Measurements from ENCODE around the gene PCMT1. TPM values are rescaled to one million over a fixed set of nuclear protein-coding genes. Genes with fewer than 3 reads are reported as not detected.

The PCMT1 gene
- total and polyA plus RNA-seq, 9 of the 15 experiments (the other 6 are each of a cell fraction or from before 2014, with no cell fraction given), result 217 to 541 (median 327) TPM

DNA sequence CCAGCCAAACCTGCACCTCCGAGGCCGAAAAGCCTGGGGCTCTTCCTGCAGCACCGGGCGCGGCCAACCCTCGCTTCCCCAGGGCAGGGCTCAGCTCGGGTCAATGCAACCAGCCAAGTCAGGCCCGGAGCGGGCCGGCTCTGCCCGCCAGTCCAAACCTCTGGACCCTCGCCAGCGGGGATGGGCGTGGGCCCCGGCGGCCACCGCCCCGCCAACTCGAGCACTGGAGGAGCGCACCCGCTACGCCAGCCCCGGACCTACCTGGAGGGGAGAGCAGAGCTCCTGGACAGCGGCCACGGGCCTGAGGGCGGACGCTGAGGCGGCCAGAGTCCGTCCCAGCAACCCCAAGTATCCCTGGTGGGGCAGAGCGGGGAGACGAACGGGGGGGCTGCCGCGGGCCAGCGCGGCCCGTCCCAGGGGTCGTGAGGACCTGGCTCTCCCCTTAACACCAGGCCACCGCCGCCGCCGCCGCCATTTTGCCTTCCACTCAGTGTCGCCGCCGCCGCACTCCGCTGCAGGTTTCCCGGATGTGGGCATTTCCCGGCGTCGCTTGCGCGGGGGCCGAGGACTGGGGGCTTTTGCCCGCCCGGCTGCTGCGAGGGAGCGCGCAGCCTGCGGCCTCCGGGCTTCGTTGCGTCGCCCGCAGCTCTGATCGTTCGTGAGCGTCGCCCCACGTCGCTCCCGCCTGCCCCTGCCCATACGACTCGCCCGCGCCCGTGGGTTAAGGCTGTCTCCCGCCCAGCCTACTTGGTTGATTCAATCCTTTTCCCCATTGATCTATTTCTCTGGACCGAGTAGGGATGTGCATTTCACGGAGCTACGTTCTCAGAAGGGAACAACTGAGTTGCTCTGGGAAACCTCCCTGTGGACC lies 31.7 kb upstream of the PCMT1 start, which contains the start of gene LATS1 (continued):
- TF ChIP-seq FIP1L1 (IDR thresholded peaks at IDR 0.05; ENCODE audit: low read depth, low read length, poor library complexity, severe bottlenecking) (peak; percentile 86), SLC30A9 (CRISPR knock-in tag; IDR thresholded peaks at IDR 0.05) (no peak), NR3C1 (CRISPR knock-in tag; IDR thresholded peaks at IDR 0.05) (peak; percentile 95), ZNF232 (CRISPR knock-in tag; IDR thresholded peaks at IDR 0.05) (peak; percentile 92; the same call in 1 of the 2 replicates), MYC (IDR thresholded peaks at IDR 0.05; ENCODE audit: low read depth, low read length) (peak; percentile 69; the same call in 1 of the 2 replicates), MYC (CRISPR knock-in tag; IDR thresholded peaks at IDR 0.05; ENCODE audit: borderline replicate concordance, low read depth) (peak; percentile 78; the same call in 1 of the 2 replicates), BRD9 (IDR thresholded peaks at IDR 0.05; ENCODE audit: low read depth, partially characterized antibody) (no peak), HDGF (IDR thresholded peaks at IDR 0.05) (no peak), NFXL1 (CRISPR knock-in tag; IDR thresholded peaks at IDR 0.05) (no peak), ZNF589 (CRISPR knock-in tag; IDR thresholded peaks at IDR 0.05; ENCODE audit: low read depth) (peak; percentile 75; the same call in 1 of the 2 replicates), YY1 (IDR thresholded peaks at IDR 0.05; ENCODE audit: borderline replicate concordance in 1 of 3, control insufficient read depth in 1 of 3, extremely low read depth in 1 of 3, insufficient read depth in 3 of 3, insufficient read length in 1 of 3, insufficient replicate concordance in 2 of 3, low read depth in 1 of 3, low read length in 2 of 3) (peak; percentile 91 to 98 (median 97))
- TF ChIP-seq, protein P1, sequence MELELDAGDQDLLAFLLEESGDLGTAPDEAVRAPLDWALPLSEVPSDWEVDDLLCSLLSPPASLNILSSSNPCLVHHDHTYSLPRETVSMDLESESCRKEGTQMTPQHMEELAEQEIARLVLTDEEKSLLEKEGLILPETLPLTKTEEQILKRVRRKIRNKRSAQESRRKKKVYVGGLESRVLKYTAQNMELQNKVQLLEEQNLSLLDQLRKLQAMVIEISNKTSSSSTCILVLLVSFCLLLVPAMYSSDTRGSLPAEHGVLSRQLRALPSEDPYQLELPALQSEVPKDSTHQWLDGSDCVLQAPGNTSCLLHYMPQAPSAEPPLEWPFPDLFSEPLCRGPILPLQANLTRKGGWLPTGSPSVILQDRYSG (tag; conservative IDR thresholded peaks at IDR 0.05; ENCODE audit: low read depth), result no peak
- TF ChIP-seq, protein P2, sequence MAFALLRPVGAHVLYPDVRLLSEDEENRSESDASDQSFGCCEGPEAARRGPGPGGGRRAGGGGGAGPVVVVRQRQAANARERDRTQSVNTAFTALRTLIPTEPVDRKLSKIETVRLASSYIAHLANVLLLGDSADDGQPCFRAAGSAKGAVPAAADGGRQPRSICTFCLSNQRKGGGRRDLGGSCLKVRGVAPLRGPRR (CRISPR knock-in tag; IDR thresholded peaks at IDR 0.05), result 0 out of 2 replicates have a peak, but pooled peaks have one; percentile 16
- TF ChIP-seq, protein P3, sequence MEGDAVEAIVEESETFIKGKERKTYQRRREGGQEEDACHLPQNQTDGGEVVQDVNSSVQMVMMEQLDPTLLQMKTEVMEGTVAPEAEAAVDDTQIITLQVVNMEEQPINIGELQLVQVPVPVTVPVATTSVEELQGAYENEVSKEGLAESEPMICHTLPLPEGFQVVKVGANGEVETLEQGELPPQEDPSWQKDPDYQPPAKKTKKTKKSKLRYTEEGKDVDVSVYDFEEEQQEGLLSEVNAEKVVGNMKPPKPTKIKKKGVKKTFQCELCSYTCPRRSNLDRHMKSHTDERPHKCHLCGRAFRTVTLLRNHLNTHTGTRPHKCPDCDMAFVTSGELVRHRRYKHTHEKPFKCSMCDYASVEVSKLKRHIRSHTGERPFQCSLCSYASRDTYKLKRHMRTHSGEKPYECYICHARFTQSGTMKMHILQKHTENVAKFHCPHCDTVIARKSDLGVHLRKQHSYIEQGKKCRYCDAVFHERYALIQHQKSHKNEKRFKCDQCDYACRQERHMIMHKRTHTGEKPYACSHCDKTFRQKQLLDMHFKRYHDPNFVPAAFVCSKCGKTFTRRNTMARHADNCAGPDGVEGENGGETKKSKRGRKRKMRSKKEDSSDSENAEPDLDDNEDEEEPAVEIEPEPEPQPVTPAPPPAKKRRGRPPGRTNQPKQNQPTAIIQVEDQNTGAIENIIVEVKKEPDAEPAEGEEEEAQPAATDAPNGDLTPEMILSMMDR (IDR thresholded peaks at IDR 0.05 in 2 of 3, conservative IDR thresholded peaks at IDR 0.05 in 1 of 3; ENCODE audit: insufficient read depth in 2 of 3, low read depth in 1 of 3, low read length in 3 of 3), result no peak
- TF ChIP-seq, protein P4, sequence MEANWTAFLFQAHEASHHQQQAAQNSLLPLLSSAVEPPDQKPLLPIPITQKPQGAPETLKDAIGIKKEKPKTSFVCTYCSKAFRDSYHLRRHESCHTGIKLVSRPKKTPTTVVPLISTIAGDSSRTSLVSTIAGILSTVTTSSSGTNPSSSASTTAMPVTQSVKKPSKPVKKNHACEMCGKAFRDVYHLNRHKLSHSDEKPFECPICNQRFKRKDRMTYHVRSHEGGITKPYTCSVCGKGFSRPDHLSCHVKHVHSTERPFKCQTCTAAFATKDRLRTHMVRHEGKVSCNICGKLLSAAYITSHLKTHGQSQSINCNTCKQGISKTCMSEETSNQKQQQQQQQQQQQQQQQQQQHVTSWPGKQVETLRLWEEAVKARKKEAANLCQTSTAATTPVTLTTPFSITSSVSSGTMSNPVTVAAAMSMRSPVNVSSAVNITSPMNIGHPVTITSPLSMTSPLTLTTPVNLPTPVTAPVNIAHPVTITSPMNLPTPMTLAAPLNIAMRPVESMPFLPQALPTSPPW (CRISPR knock-in tag; IDR thresholded peaks at IDR 0.05), result peak; percentile 97
